CD4-positive, alpha-beta T cell treated with Interferon alpha-2 for 1 hour (primary cell): ENCODE measurements around the gene DCXR.
A peak's percentile ranks its signal among the peaks of the same experiment; 100 is the strongest.

ENCODE experiments used
- DNase-seq, 2 donors: peaks; one replicate each; pipeline ENCODE4 v3.0.0-alpha.2; 2020 to 2022

Gene DCXR

GRCh38 chr17:82072827-82073226, 35.3 kb upstream of the DCXR start:
- DNase-seq: no peak

- no peak for DNase-seq
Measured at GRCh38 chr17:82070611-82071010, 33.1 kb upstream of the DCXR start.

- DNase-seq: peak; percentile 57 to 79
Measured at GRCh38 chr17:82065638-82066303, 28.3 kb upstream of the DCXR start, which contains the start of gene DUS1L. TSS of gene DUS1L (minus strand) at chr17:82065804. CDS start at chr17:82065059, 745 bp downstream.

DNA sequence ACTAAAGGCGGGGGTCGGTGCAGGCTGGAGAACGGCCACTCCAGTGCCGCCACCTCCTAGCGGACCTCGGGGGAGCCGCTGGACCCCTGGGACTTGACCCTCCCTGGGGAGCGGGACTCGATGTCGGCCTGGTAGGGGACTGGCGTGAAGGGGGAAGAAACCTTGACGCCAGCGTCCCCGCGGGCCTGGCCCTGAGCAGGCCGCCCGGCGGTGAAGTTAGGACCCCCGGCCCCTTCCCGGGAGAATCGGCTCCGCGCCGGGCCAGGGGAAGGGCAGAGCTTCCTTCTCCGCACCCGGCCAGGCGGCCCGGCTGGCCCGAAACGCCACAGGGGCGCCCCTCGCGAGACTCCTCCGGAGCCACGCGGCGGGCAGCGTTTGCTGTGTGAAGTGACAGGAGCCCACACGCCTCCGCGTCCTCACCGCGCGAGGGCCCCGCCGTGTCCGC, 27.7 kb upstream of the DCXR start:
- no peak for DNase-seq

DNA sequence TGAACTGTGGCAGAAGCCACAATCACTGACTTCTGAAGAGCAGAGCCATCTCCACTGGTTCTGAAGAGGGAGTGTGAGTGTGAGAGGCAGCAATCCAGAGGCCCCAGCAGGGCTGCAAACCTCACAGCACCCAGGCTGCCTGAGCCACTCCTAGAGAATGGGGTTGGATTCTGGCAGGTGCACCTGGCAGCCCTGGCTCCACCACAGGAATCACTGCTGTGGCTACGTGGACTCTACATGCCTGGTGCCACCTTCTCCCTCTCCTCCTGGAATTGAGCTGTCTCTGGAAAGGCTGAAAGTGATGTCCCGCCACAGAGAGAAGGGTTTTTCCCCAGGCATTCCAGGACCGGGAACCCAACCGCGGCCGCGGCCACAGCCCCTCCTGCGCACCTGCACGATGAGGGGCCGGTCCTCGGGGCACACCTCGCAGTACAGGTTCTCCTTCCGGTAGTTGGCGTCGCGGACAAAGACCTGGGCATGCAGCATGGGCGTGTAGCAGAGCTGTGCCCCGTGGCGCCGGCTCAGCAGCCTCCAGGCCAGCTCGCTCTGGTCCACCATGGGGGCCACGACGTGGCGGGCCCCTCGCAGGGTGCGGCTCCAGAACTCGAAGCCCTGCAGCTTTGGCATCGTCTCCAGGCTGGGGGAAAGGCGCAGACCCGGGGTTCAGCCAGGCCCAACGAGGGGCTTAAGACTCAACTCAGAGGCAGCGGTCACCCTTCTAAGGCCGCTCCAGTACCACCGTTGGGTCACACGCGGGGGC, 27.1 kb upstream of the DCXR start:
- no peak for DNase-seq

DNA sequence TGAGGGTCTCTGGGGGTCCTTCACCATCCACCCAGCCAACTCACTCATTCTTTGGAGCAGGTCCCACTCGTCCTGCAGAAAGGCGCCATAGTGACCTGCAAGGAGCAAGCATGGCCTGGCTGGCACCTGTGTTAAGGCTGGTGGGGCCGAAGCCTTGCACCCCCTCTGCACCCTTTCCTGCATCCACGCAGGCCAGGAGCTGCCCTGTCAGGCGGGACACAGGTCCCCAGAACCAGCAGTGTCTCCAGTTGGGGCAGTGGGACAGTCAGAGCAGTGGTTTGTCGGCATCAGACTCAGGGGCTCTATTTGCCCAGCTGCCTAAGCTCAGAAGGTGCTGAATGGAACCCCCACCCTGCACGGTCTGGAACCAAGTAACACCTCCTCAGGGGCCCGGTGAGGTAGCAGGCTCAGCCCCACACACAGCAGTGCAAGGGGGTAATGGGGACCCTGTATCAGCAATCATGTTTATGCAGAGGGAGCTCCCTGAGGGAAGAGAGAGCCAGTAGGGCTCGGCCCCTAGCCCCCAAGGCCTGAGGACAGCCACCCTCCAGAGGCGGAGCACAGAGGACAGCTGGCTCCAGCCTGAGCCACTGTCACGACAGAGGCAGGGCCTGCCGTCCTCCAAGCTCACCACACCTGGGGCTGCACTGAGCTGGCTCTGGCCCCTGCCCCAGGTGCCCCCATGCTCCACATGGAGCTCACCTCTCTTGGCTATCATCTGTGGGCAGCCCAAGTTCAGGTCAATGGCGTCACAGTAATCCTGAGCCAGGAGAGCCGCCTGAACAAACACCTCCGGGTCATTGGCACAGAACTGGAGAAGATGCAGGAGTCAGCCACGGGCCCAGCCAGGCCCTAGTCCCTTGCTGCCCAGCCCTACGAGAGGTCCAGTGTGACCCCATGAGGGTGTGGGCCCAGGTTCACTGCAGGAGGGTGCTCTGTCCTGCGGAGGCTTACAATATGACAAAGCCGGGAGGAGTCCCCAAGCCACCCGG, 26.2 kb upstream of the DCXR start:
- no peak for DNase-seq

- DNase-seq: no peak
Measured at GRCh38 chr17:82062984-82063368, 25.5 kb upstream of the DCXR start.

GRCh38 chr17:82062076-82062983, 24.8 kb upstream of the DCXR start:
- DNase-seq: no peak

DNA sequence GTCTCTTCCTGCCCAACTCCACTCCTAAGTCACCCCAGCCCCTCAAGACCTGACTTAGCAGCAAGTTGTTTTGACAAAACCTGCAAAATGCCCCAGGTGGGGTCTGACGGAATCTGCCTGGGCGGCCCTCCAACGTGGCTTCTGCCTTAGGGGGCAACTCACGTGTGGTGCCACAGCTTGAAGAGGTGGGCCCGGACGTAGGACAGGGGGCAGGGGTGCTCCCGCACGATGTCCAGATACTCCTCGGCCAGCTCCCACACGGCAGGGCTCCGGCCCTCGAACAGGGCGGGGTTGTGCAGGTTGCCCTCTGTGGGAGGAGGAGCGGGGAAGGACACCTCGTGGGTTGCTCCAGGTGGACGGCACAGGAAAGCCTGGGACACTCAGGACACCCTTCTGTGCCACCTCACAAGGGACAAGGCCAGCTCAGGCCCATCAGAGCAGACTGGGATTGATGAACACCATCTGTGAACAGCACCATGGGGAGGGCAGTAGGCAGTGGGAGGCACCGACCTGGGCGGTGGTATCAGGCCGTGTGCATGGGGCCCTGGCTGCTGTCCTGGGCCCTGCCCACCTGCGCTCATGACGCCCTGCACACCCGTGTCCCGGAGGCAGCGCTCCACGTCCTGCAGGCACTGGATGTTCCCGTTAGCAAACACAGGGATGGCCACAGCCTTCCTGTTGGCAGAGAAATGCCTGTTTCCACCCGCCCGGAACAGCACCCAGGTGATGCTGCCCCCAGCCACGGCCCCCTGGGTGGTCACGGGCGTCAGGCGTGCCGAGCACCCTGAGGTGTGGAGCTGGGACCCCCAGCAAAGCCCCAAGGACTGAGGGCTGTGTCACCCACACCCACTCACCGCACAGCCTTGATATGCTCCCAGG, 23.8 kb upstream of the DCXR start:
- DNase-seq: no peak

DNA sequence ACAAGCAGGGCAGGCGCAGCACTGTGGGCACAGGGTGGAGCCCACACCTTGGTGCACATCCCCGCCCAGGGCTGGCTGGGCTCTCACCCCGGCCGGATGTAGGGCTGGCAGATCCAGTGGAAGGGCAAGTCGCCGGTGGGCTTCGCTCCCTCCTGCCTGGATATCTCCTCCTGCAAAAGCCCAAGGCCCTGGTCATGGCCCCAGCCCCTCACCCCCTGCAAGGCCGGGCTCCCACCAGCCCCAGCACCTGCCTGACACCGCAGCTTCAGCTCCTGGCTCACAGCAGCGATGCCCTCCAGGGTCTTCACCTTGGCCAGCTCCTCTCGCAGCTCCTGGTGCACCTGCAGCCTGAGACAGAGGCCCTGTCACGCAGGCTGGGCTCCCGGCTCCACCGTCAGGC, 23.1 kb upstream of the DCXR start:
- DNase-seq: no peak

GRCh38 chr17:82060001-82060380, 22.5 kb upstream of the DCXR start:
- no peak for DNase-seq

DNA sequence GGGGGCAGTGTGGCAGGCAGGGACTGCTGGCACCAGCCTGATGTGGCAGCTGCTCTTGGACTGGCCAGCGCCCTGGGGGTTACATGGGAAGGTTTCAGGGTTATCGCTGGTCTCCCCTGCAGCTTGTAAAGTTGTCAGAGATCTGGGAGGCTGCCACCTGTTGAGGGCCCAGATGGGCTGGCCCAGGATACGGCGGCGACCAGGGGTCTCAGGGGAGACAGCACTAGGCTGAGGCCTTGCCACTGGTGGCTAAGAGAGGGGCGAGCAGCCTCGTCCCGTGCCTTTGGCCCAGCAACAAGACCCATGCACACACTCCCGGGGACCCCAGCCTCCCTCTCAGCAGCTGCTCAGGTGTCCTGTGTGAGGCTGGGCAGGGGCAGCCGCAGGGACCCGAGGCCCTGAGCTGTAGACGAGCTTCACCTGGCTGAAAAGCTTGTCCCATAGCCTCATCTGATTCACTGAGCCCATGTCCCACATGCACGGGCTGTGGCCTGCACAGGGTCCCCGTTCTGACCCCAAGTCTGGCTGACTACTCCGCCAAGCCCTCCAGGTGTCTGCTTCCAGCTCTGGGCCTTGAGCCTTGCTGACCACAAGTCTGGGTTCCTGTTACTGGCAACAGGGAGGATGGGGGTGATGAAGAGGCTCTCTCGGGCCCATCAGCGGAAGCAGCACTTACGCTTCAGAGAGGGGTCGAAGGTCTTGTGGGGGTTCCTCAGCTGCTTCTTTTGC, 21.9 kb upstream of the DCXR start:
- no peak for DNase-seq

GRCh38 chr17:82058855-82059249, 21.4 kb upstream of the DCXR start:
- DNase-seq: no peak

GRCh38 chr17:82058230-82058854, 20.8 kb upstream of the DCXR start:
- no peak for DNase-seq

- no peak for DNase-seq
Measured at GRCh38 chr17:82056729-82057621, 19.5 kb upstream of the DCXR start.

DNA sequence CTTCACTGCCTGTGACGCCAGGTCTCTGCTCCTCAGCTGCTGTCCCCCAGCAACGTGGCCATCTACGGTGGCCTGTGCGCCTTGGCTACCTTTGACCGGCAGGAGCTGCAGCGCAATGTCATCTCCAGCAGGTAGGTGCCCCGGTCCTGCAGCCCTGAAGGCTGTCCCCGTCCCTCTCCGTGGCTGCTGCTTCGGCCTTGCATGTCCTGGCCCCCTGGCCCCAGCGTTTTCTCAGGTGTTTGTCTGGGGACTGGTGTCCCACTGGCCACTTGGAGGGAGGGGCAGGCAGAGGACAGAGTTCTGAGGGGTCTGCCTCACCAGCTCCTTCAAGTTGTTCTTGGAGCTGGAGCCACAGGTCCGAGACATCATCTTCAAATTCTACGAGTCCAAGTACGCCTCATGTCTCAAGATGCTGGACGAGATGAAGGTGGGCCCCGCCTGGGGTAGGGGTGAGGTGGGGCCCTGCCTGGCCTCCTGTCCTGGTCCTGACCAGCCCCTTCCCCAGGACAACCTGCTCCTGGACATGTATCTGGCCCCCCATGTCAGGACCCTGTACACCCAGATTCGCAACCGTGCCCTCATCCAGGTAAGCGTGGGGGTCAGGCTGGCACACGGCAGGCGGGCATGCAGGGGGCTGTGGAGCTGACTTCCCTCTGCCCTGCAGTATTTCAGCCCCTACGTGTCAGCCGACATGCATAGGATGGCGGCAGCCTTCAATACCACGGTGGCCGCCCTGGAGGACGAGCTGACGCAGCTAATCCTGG, 18.6 kb upstream of the DCXR start:
- DNase-seq: no peak

DNA sequence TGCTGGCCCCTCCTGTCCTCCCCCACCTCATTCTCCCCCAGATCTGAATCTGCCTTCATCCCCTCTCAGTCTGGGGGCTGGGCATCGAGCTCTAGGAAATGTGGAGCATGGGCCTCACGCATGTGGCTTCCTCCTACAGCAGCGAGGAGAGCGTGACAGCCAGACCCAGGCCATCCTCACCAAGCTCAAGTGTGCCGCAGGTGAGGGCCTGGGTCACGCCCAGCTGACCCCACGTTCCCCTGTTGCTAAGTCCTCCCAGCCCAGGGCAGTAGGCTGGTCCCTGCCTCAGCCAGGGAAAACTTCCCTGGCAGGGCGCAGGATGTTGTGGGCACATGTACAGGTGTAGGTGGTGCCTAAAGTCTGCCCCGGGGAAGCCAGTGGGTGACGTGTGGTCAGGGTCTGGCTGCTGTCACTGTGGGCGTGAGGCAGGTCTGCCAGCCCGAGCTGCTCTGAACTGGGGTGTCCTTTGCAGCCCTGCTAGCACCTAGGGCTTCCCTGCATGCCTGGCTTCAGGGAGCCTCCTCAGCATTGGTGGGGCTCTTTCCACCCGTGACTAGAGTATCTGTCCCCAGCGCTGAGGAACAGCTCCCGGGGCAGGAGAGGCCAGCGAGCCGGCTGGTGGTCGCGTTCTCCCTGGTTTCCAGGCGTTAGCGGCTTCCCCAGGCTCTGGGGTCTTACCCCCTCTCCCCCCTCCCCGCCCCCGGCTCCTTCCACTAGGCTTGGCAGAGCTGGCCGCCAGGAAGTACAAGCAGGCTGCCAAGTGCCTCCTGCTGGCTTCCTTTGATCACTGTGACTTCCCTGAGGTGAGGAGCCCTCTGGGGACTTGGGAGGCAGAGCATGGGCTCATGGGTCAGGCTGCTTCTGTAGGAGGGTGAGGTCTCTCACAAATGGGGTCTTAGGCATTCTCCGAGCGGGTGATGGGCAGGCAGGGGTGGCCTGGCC, 17.8 kb upstream of the DCXR start:
- DNase-seq: no peak
